HG02981 (cell line): ENCODE measurements around the gene DCANP1.

Experiments used
- ATAC-seq: cut with Tn5 transposase; IDR thresholded peaks from one replicate; pipeline ENCODE4 v1.9.1; 2021; ENCODE audit warnings: mild to moderate bottlenecking, moderate library complexity; ENCODE audit not compliant: unreplicated experiment

The DCANP1 gene

GRCh38 chr5:135457424-135458071 lies 10.4 kb upstream of the DCANP1 start:
- peak; percentile 69 for ATAC-seq

GRCh38 chr5:135456238-135457099 lies 9.3 kb upstream of the DCANP1 start:
- ATAC-seq, result peak; percentile 62

GRCh38 chr5:135455876-135456237 lies 8.7 kb upstream of the DCANP1 start:
- no peak for ATAC-seq

GRCh38 chr5:135454946-135455345 lies 7.8 kb upstream of the DCANP1 start:
- ATAC-seq, result no peak

- ATAC-seq, result no peak
Measured at GRCh38 chr5:135453613-135454012, 6.5 kb upstream of the DCANP1 start.

GRCh38 chr5:135452321-135453030 lies 5.3 kb upstream of the DCANP1 start, which contains the start of gene TIFAB:
Gene TIFAB, minus strand, starts transcription at chr5:135452351. Its CDS starts 2,412 bp downstream, at chr5:135449939.
- ATAC-seq, result no peak

GRCh38 chr5:135451581-135452320 lies 4.6 kb upstream of the DCANP1 start:
- no peak for ATAC-seq

GRCh38 chr5:135450952-135451351 lies 3.8 kb upstream of the DCANP1 start:
- ATAC-seq, result no peak

GRCh38 chr5:135450336-135450735 lies 3.2 kb upstream of the DCANP1 start:
- no peak for ATAC-seq

- ATAC-seq, result no peak
Measured at GRCh38 chr5:135449644-135450043, 2.5 kb upstream of the DCANP1 start.

GRCh38 chr5:135448791-135449507 lies 1.8 kb upstream of the DCANP1 start:
- ATAC-seq, result no peak

- ATAC-seq, result no peak
Measured at GRCh38 chr5:135448071-135448739, 1.1 kb upstream of the DCANP1 start.

- ATAC-seq, result no peak
Measured at GRCh38 chr5:135446615-135447014, 533 bp downstream of the DCANP1 start.

- no peak for ATAC-seq
Measured at GRCh38 chr5:135446206-135446605, 942 bp downstream of the DCANP1 start.

- ATAC-seq, result no peak
Measured at GRCh38 chr5:135445306-135445985, 1.7 kb downstream of the DCANP1 start.

GRCh38 chr5:135444881-135445280 lies 2.3 kb downstream of the DCANP1 start:
- ATAC-seq, result no peak

GRCh38 chr5:135444360-135444759 lies 2.8 kb downstream of the DCANP1 start:
- ATAC-seq, result no peak

- no peak for ATAC-seq
Measured at GRCh38 chr5:135443161-135443960, 3.8 kb downstream of the DCANP1 start.
